ENCODE measurements around the gene METTL1.

Gene METTL1

DNA sequence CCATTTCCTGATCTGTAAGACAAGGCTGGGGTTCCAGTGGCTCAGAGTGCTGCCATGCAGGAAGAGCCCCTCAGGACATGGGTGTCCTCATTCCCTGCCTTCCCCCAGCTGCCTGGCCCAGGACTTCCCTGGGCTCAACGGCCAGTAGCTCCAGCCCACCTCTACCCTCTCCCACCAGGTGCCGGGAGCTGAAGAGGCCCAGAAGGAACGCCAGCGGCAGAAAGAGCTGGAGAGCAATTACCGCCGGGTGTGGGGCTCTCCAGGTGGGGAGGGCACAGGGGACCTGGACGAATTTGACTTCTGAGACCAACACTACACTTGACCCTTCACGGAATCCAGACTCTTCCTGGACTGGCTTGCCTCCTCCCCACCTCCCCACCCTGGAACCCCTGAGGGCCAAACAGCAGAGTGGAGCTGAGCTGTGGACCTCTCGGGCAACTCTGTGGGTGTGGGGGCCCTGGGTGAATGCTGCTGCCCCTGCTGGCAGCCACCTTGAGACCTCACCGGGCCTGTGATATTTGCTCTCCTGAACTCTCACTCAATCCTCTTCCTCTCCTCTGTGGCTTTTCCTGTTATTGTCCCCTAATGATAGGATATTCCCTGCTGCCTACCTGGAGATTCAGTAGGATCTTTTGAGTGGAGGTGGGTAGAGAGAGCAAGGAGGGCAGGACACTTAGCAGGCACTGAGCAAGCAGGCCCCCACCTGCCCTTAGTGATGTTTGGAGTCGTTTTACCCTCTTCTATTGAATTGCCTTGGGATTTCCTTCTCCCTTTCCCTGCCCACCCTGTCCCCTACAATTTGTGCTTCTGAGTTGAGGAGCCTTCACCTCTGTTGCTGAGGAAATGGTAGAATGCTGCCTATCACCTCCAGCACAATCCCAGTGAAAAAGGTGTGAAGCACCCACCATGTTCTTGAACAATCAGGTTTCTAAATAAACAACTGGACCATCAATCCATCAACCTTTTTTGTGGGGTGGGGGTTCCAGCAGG lies 51.0 kb downstream of the METTL1 start:
- TF ChIP-seq POLR2A (IDR thresholded peaks at IDR 0.05; ENCODE audit: extremely low read depth, insufficient read length) (no peak), MYC (IDR thresholded peaks at IDR 0.05; ENCODE audit: low read depth, low read length) (no peak)
- TF ChIP-seq, protein P1, sequence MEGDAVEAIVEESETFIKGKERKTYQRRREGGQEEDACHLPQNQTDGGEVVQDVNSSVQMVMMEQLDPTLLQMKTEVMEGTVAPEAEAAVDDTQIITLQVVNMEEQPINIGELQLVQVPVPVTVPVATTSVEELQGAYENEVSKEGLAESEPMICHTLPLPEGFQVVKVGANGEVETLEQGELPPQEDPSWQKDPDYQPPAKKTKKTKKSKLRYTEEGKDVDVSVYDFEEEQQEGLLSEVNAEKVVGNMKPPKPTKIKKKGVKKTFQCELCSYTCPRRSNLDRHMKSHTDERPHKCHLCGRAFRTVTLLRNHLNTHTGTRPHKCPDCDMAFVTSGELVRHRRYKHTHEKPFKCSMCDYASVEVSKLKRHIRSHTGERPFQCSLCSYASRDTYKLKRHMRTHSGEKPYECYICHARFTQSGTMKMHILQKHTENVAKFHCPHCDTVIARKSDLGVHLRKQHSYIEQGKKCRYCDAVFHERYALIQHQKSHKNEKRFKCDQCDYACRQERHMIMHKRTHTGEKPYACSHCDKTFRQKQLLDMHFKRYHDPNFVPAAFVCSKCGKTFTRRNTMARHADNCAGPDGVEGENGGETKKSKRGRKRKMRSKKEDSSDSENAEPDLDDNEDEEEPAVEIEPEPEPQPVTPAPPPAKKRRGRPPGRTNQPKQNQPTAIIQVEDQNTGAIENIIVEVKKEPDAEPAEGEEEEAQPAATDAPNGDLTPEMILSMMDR (IDR thresholded peaks at IDR 0.05; ENCODE audit: low read depth, low read length), result no peak
- TF ChIP-seq, protein P2, sequence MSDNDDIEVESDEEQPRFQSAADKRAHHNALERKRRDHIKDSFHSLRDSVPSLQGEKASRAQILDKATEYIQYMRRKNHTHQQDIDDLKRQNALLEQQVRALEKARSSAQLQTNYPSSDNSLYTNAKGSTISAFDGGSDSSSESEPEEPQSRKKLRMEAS (IDR thresholded peaks at IDR 0.05; ENCODE audit: low read depth, low read length), result no peak
- no peak for DNase-seq (ENCODE audit: low read depth)
- H3K4me3 ChIP-seq (ENCODE audit: low read depth, low read length), result no peak overlapping the region

DNA sequence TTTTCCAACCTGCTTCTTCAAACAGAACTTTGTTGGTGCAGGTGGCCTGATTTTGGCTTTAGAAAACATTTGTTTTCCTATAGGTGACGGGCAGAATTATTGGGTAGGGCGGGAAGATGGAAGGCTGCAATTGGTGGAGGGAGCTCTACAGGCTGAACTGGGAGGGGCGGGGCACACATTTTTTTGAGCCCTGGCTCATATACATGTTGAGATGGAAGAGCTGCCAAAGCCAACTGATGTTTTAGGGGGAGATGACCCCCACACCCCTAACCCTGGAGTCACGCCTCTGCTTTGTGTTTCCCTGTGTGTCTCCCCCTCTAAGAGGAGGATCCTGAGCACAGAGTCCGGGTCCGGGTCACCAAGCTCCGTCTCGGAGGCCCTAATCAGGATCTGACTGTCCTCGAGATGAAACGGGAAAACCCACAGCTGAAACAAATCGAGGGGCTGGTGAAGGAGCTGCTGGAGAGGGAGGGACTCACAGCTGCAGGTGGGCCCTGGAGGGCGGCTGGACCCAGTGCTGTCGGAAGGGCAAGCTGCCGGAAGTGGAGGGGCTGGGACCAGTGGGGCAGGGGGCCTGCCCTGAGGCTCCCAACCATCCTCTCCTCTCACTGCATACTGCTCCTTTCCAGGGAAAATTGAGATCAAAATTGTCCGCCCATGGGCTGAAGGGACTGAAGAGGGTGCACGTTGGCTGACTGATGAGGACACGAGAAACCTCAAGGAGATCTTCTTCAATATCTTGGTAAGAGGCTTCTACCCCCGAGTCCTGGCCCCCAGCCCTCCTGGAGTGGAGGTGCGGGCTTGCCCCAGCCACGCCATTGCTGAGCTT lies 51.9 kb downstream of the METTL1 start:
- no peak overlapping the region for H3K4me3 ChIP-seq (ENCODE audit: low read depth, low read length)
- DNase-seq (ENCODE audit: low read depth), result no peak
- TF ChIP-seq, protein P1 (IDR thresholded peaks at IDR 0.05; ENCODE audit: low read depth, low read length), result no peak
- TF ChIP-seq MYC (IDR thresholded peaks at IDR 0.05; ENCODE audit: low read depth, low read length), result no peak
- TF ChIP-seq, protein P2 (IDR thresholded peaks at IDR 0.05; ENCODE audit: low read depth, low read length), result no peak
- no peak for TF ChIP-seq POLR2A (IDR thresholded peaks at IDR 0.05; ENCODE audit: extremely low read depth, insufficient read length)

DNA sequence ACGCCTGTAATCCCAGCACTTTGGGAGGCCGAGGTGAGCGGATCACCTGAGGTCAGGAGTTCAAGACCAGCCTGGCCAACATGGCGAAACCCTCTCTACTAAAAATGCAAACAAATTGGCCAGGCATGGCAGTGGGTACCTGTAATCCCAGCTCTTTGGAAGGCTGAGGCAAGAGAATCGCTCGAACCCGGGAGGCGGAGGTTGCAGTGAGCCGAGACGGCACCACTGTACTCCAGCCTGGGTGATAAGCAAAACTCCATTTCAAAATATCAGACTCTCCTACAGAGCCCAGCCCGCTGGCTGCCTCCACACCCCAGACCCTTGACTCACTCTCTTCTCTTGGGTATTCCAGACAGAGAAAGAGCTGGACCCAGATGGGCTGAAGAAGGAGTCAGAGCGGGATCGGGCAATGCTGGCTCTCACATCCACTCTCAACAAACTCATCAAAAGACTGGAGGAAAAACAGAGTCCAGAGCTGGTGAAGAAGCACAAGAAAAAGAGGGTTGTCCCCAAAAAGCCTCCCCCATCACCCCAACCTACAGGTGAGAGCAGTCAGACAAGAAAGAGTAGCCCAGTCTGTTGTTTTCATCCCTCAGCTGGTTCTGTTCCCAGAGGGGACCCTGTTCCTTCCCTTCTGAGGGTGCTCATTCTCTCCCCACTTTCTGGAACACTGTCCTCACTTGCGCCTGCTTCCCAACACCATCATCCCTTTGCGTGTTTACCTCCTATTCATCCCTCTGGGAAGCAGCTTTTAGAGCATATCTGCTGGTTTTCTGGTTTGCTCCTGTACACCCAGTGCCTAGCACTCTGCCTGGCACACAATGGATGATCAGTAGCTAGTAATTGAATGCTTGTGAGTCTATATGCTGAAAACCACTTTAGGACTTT lies 53.0 kb downstream of the METTL1 start:
- TF ChIP-seq MYC (IDR thresholded peaks at IDR 0.05; ENCODE audit: low read depth, low read length) (no peak), POLR2A (IDR thresholded peaks at IDR 0.05; ENCODE audit: extremely low read depth, insufficient read length) (no peak)
- TF ChIP-seq, protein P1 (IDR thresholded peaks at IDR 0.05; ENCODE audit: low read depth, low read length), result no peak
- TF ChIP-seq, protein P2 (IDR thresholded peaks at IDR 0.05; ENCODE audit: low read depth, low read length), result no peak
- DNase-seq (ENCODE audit: low read depth), result no peak
- no peak overlapping the region for H3K4me3 ChIP-seq (ENCODE audit: low read depth, low read length)
